GM21447 (cell line): Measurements from ENCODE around the gene JADE2.

Source experiments
- ATAC-seq: cut with Tn5 transposase; IDR thresholded peaks from one replicate; pipeline ENCODE4 v1.9.1; 2021; ENCODE audit not compliant: unreplicated experiment

The JADE2 gene

GRCh38 chr5:134626369-134627014 lies 101.0 kb downstream of the JADE2 start:
- ATAC-seq = no peak
